SK-N-MC (cell line): ENCODE results near the gene ZNF846.

ENCODE experiments used
- EZH2 ChIP-seq: fragments of 200-600 bp; sonication (generic); IDR thresholded peaks from one replicate; pipeline ENCODE4 v1.6.1; 2017; ENCODE audit warnings: antibody characterized with exemption
- FOXP2 ChIP-seq: optimal IDR thresholded peaks from 2 replicates; pipeline ENCODE3; 2011; ENCODE audit warnings: mild to moderate bottlenecking, moderate library complexity; ENCODE audit not compliant: insufficient read depth; ENCODE audit errors: extremely low read length, control extremely low read depth
- POLR2AphosphoS5 ChIP-seq: IDR thresholded peaks from 2 replicates; pipeline ENCODE4 v1.6.1; 2012; ENCODE audit warnings: mild to moderate bottlenecking, low read depth, low read length, borderline replicate concordance

DNA sequence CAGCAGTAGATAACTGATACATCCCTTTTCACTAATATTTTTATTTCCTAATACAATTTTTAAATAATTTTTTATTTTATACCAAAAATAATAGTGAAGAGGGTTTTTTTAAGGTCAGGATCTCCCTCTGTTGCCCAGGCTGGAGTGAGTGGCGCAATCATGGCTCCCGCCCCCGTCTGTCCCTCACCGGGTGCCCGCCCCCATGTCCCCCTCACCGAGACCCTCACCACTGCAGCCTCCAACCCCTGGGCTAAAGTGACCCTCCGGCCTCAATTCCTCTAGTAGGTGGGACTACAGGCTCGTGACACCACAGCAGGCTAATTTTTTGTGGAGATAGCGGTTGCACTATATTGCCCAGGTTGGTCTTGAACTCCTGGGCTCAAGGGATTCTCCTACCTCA is 17.8 kb upstream of the ZNF846 start:
- TF ChIP-seq POLR2AphosphoS5, result no peak
- no peak for TF ChIP-seq EZH2
- TF ChIP-seq FOXP2, result no peak
